Measurements from ENCODE around the gene IQCE.
"Not testable (repeated sequence)": the region's sequence is repeated elsewhere in the genome, so short reads cannot be mapped to it uniquely, and the experiment has no call there.

Gene IQCE

GRCh38 chr7:2604608-2605174 lies 45.9 kb downstream of the IQCE start:
- no peak for DNase-seq

- DNase-seq: no peak
Measured at GRCh38 chr7:2605608-2606538, 47.1 kb downstream of the IQCE start.

- DNase-seq: no peak
Measured at GRCh38 chr7:2606539-2606936, 47.8 kb downstream of the IQCE start.

- no peak for DNase-seq
Measured at GRCh38 chr7:2607122-2607922, 48.5 kb downstream of the IQCE start.

GRCh38 chr7:2607923-2608904 lies 49.4 kb downstream of the IQCE start:
- DNase-seq: no peak

- peak; percentile 65 for DNase-seq
Measured at GRCh38 chr7:2608921-2609411, 50.2 kb downstream of the IQCE start.

GRCh38 chr7:2609646-2610045 lies 50.9 kb downstream of the IQCE start:
- DNase-seq: not testable (repeated sequence)

GRCh38 chr7:2610466-2610865 lies 51.7 kb downstream of the IQCE start:
- no peak for DNase-seq

GRCh38 chr7:2610898-2611297 lies 52.1 kb downstream of the IQCE start:
- DNase-seq: no peak

GRCh38 chr7:2611401-2611800 lies 52.6 kb downstream of the IQCE start:
- no peak for DNase-seq

GRCh38 chr7:2611922-2612321 lies 53.1 kb downstream of the IQCE start:
- DNase-seq: no peak

- no peak for DNase-seq
Measured at GRCh38 chr7:2612445-2613097, 53.8 kb downstream of the IQCE start.

GRCh38 chr7:2613098-2613930 lies 54.5 kb downstream of the IQCE start:
- peak; percentile 84 for DNase-seq

- DNase-seq: no peak
Measured at GRCh38 chr7:2613931-2614600, 55.3 kb downstream of the IQCE start.

- DNase-seq: no peak
Measured at GRCh38 chr7:2614631-2615330, 56.0 kb downstream of the IQCE start.

- DNase-seq: no peak
Measured at GRCh38 chr7:2616387-2617324, 57.9 kb downstream of the IQCE start.

GRCh38 chr7:2617325-2617905 lies 58.6 kb downstream of the IQCE start:
- no peak for DNase-seq

- DNase-seq: no peak
Measured at GRCh38 chr7:2619116-2619515, 60.3 kb downstream of the IQCE start.
